Measurements from ENCODE around the gene MALAT1. TPM values are rescaled to one million over a fixed set of nuclear protein-coding genes. Genes with fewer than 3 reads are reported as not detected.

Gene MALAT1
- total and polyA plus RNA-seq, 10 of the 15 experiments (the other 5 are each of a cell fraction or from before 2014, with no cell fraction given), result 448 to 8,160 (median 2,019) TPM

GRCh38 chr11:65539744-65540289, 41.0 kb downstream of the MALAT1 start (continued):
- TF ChIP-seq HSF1 (IDR thresholded peaks at IDR 0.05; ENCODE audit: low read depth, low read length) (no peak), USF1 (IDR thresholded peaks at IDR 0.05; ENCODE audit: borderline replicate concordance, extremely low read length, insufficient read depth, low read depth, low read length) (peak; percentile 76), CHD4 (IDR thresholded peaks at IDR 0.05) (no peak), ZBTB11 (CRISPR knock-in tag; IDR thresholded peaks at IDR 0.05) (no peak), PAX5 (IDR thresholded peaks at IDR 0.05; ENCODE audit: borderline replicate concordance, low read depth, low read length) (no peak)

All from GM12878 (cell line).